ENCODE measurements around the gene IL6ST. TPM values are rescaled to one million over a fixed set of nuclear protein-coding genes. Genes with fewer than 3 reads are reported as not detected.

IL6ST gene
- total RNA-seq, 4 donors from 2014 or later = 71.4 to 246 (median 116) TPM

DNA sequence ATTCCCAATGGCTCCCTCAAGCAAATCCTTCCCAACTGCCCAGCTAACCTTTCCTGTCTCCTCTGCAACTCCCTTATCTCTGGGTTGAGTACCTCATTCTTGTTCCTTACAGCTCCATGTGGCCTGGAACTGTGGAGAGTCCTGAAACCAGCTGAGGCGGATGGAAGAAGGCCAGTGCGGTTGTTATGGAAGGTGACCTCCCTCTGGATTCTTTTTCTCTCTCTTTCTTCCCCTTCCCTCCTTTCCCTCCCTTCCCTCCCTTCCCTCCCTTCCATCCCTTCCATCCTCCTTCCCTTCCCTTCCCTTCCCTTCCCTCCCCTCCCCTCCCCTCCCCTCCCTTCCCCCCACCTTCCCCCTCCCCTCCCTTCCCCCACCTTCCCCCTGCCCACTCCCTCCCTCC lies 98.5 kb downstream of the IL6ST start:
- H3K4me3 ChIP-seq = no peak overlapping the region
- intact Hi-C loops (cut with DNase I) = no loop called here
- 94 to 96% methylated on average over 2 of the region's 2 CpGs for WGBS, 2 donors
- DNase-seq = no peak
- no peak for TF ChIP-seq POLR2A (IDR thresholded peaks at IDR 0.05)
- no peaks in the 10 kb centered on the region for H3K27me3 ChIP-seq
- peaks cover 0 to 9% (median 0%) of the 10 kb centered on the region in 3 donors for H3K4me1 ChIP-seq
- H3K27ac ChIP-seq = no peak overlapping the region
- no peaks in the 10 kb centered on the region for H3K36me3 ChIP-seq
- no peaks in the 10 kb centered on the region for H3K9me3 ChIP-seq

DNA sequence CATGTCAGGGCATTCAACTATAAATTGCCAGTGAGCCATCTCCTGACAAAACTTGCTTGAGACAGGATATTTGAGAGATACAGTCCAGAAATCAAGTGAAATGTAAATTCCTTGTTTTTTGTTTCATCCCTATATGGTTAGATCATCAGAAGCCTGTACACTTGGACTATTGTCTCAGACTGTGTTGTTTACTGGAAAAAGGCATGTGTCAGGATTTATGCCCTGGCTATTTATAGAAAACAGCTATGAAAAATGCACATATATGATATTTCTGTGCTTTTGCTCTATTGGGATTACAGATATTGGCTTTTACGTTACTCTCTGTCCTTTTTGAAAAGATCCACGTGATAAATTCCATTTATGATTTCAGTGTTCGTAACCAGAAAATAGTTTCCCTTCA lies 99.4 kb downstream of the IL6ST start:
- intact Hi-C loops (cut with DNase I) = no loop called here
- 90 to 92% methylated on average over 3 of the region's 3 CpGs for WGBS, 2 donors
- Histone ChIP-seq H3K4me3 (no peak overlapping the region), H3K27me3 (no peaks in the 10 kb centered on the region), H3K27ac (no peak overlapping the region), H3K36me3 (no peaks in the 10 kb centered on the region), H3K4me1 (peaks cover 0 to 9% (median 0%) of the 10 kb centered on the region in 3 donors), H3K9me3 (no peaks in the 10 kb centered on the region)
- no peak for TF ChIP-seq POLR2A (IDR thresholded peaks at IDR 0.05)
- TF ChIP-seq, protein P1, sequence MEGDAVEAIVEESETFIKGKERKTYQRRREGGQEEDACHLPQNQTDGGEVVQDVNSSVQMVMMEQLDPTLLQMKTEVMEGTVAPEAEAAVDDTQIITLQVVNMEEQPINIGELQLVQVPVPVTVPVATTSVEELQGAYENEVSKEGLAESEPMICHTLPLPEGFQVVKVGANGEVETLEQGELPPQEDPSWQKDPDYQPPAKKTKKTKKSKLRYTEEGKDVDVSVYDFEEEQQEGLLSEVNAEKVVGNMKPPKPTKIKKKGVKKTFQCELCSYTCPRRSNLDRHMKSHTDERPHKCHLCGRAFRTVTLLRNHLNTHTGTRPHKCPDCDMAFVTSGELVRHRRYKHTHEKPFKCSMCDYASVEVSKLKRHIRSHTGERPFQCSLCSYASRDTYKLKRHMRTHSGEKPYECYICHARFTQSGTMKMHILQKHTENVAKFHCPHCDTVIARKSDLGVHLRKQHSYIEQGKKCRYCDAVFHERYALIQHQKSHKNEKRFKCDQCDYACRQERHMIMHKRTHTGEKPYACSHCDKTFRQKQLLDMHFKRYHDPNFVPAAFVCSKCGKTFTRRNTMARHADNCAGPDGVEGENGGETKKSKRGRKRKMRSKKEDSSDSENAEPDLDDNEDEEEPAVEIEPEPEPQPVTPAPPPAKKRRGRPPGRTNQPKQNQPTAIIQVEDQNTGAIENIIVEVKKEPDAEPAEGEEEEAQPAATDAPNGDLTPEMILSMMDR (IDR thresholded peaks at IDR 0.05) = no peak
- DNase-seq = no peak

DNA sequence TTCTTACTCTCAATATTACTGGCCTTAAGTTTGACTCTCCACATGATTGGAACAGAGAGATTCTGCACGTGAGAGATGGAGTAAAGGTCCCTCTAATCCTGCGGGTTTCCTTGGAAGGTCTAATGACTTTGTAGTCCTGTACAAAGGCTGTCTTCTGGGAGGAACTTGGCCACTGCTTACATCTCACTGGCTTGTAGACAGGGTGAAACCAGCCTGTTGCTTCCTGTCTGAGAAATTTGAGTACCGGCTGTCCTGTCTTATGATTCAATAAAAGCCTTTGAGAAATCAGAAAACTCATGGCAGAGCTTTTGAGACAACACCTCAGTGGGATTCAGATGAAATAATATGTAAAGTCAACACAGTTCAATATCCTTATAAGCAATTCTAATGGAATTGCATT lies 100.6 kb downstream of the IL6ST start:
- WGBS, 2 donors = 57 to 67% methylated on average over 2 to 3 of the region's 3 CpGs
- H3K9me3 ChIP-seq = no peaks in the 10 kb centered on the region
- no peak overlapping the region for H3K27ac ChIP-seq
- no peaks in the 10 kb centered on the region for H3K36me3 ChIP-seq
- no peak for DNase-seq
- no peak overlapping the region for H3K4me3 ChIP-seq
- intact Hi-C loops (cut with DNase I) = no loop called here
- no peaks in the 10 kb centered on the region for H3K27me3 ChIP-seq
- peaks cover 0 to 9% (median 0%) of the 10 kb centered on the region in 3 donors for H3K4me1 ChIP-seq
- no peak for TF ChIP-seq POLR2A (IDR thresholded peaks at IDR 0.05)
- TF ChIP-seq, protein P1 (IDR thresholded peaks at IDR 0.05) = no peak

DNA sequence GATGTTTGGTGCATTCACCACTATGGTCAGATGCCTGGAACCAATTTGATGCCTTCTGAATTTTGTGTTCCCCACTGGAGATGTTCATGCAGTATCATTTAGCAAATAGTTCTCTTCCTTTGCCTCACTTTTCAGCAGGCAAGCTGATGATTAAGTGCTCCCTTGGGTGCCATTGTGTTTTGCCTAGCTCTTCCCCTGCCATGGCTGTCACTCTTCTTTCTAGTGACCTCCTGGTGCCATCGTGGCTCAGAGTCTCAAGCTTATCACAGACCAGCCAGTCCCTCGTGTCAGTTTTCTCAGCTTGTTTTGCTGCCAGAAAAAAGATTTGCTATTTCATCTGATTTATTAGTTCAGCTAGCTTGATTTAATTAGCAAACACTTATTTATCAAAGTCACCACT lies 102.3 kb downstream of the IL6ST start:
- no peak for TF ChIP-seq POLR2A (IDR thresholded peaks at IDR 0.05)
- Histone ChIP-seq H3K27ac (no peak overlapping the region), H3K4me1 (peaks cover 0 to 3% (median 0%) of the 10 kb centered on the region in 3 donors), H3K36me3 (no peaks in the 10 kb centered on the region), H3K9me3 (no peaks in the 10 kb centered on the region), H3K27me3 (no peaks in the 10 kb centered on the region), H3K4me3 (no peak overlapping the region)
- WGBS, 2 donors = 32 to 66% methylated on average over 2 of the region's 2 CpGs
- no peak for DNase-seq
- intact Hi-C loops (cut with DNase I) = no loop called here

DNA sequence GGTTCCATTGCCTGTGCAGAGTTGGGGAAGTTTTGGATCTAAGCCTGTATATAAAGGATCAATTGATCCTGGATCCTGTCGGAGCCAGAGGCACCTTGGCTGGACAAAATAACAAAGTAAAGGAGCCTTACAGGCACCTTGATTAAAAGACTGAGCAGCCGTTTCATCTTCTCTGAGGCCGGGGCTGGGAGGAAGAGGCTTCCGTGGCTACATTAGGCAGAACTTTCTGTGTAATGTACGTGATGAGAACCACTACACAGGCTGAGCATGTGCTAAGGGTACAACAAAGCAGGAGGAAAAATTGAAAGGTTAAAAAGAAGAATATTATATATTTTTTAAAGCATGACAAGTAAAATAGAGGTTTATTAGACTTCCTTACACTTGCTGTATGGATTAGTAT lies 106.6 kb downstream of the IL6ST start:
- no peak for DNase-seq
- H3K4me1 ChIP-seq = peaks cover 0 to 8% (median 0%) of the 10 kb centered on the region in 3 donors
- intact Hi-C loops (cut with DNase I) = no loop called here
- H3K27me3 ChIP-seq = no peaks in the 10 kb centered on the region
- 63 to 67% methylated on average over 5 of the region's 5 CpGs for WGBS, 2 donors
- no peak overlapping the region for H3K4me3 ChIP-seq
- no peaks in the 10 kb centered on the region for H3K9me3 ChIP-seq
- H3K27ac ChIP-seq = no peak overlapping the region
- no peaks in the 10 kb centered on the region for H3K36me3 ChIP-seq
- TF ChIP-seq POLR2A (IDR thresholded peaks at IDR 0.05) = no peak
- TF ChIP-seq, protein P1 (IDR thresholded peaks at IDR 0.05) = no peak

DNA sequence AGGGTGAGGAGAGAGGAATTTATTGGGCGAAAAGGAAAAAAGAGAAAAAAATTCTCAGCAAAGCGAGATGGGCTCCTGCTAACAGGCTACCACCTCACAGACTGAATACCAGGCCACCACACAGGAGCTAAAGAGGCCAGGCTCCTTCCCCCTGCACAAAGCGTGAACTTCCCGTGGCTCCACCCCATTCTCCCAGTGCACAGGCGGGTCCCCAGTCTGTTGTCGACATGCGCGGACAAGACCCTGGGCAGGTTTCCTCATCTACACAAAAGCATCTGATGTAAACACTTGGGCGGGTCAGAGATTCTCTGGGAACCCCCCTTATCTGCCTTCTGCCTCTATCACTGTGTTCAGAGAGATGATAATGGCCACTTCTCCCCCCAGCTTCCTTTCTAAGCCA lies 109.4 kb downstream of the IL6ST start:
- TF ChIP-seq, protein P1 (IDR thresholded peaks at IDR 0.05) = no peak
- TF ChIP-seq POLR2A (IDR thresholded peaks at IDR 0.05) = no peak
- Histone ChIP-seq H3K27me3 (no peaks in the 10 kb centered on the region), H3K4me1 (peaks cover 0 to 8% (median 0%) of the 10 kb centered on the region in 3 donors), H3K27ac (no peak overlapping the region), H3K4me3 (no peak overlapping the region), H3K9me3 (no peaks in the 10 kb centered on the region), H3K36me3 (no peaks in the 10 kb centered on the region)
- intact Hi-C loops (cut with DNase I) = no loop called here
- WGBS, 2 donors = 43 to 73% methylated on average over 8 to 9 of the region's 9 CpGs
- no peak for DNase-seq

Small RNA genes within 50 kb of the gene (small RNA-seq; reads per million reads assigned to genes)
- gene AC016596.1 = 0 reads per million in 4 donors
- gene RF01210 = 0 to 0.27 (median 0) reads per million in 4 donors

Other genes starting within 250 kb of the IL6ST start
- not detected for gene IL31RA, start 143.6 kb downstream of the IL6ST start, total RNA-seq
- gene ANKRD55, start 238.4 kb upstream of the IL6ST start, total RNA-seq = under 1 TPM in 1 of 4 donors, not detected in 3; 0.09 TPM